ENCODE data around the gene DTYMK. TPM values are rescaled to one million over a fixed set of nuclear protein-coding genes. Genes with fewer than 3 reads are reported as not detected.

Gene DTYMK
- total and polyA plus RNA-seq, 2 of the 4 experiments (the other 2 are of a cell fraction) = 31.7 to 50.1 TPM

- peak; percentile 89 for ATAC-seq (ENCODE audit: low read depth)
- Histone ChIP-seq H4K5ac (ENCODE audit: low read depth, low read length) (no peak overlapping the region), H3K18ac (ENCODE audit: low read depth, low read length) (no peak overlapping the region), H2BK120ac (ENCODE audit: low read depth, low read length) (no peak overlapping the region), H3K9ac (ENCODE audit: low read depth, low read length) (peak overlapping the region; percentile 0; the same call in 1 of the 2 replicates), H4K20me1 (ENCODE audit: insufficient read depth, low read length) (peaks cover 16% of the 10 kb centered on the region), H3K56ac (ENCODE audit: extremely low read depth, insufficient read depth, low read length) (no peak overlapping the region), H2AK9ac (replicated peaks; ENCODE audit: low read depth, low read length, poor library complexity) (peak overlapping the region; percentile 85), H2AK5ac (ENCODE audit: low read depth, low read length) (peak overlapping the region; percentile 24; the same call in 1 of the 2 replicates), H4K8ac (ENCODE audit: low read depth in 2 of 2, low read length in 2 of 2) (no peak overlapping the region; a peak in 2 of 4 replicates), H3K4me2 (ENCODE audit: low read depth, low read length) (peak overlapping the region; percentile 82), H3K14ac (replicated peaks; ENCODE audit: low read depth, low read length) (peak overlapping the region; percentile 82), H3K4ac (ENCODE audit: low read depth, low read length) (no peak overlapping the region), H3K27ac (ENCODE audit: insufficient read depth, low read length) (peak overlapping the region; percentile 46; the same call in 1 of the 2 replicates), H3K4me1 (ENCODE audit: control insufficient read depth, insufficient read depth, low read length) (peaks cover 4% of the 10 kb centered on the region; the same call in 1 of the 2 replicates), H3K79me1 (ENCODE audit: low read depth in 1 of 2, low read length in 2 of 2) (peaks cover 9 to 28% of the 10 kb centered on the region in 2 experiments; a peak in 3 of 4 replicates), H3K9me3 (ENCODE audit: control insufficient read depth, insufficient read depth, low read length) (peaks cover 4% of the 10 kb centered on the region; the same call in 1 of the 2 replicates), H3K4me3 (ENCODE audit: insufficient read depth, low read depth, low read length) (peak overlapping the region; percentile 80), H3K9me1 (ENCODE audit: insufficient read depth, low read length) (peaks cover 7% of the 10 kb centered on the region; the same call in 1 of the 2 replicates), H3K27me3 (ENCODE audit: control insufficient read depth, insufficient read depth, low read length) (no peaks in the 10 kb centered on the region), H2BK20ac (ENCODE audit: low read depth, low read length) (no peak overlapping the region), H3K23ac (ENCODE audit: low read depth, low read length) (peak overlapping the region; percentile 64; the same call in 1 of the 2 replicates), H2BK5ac (ENCODE audit: low read depth, low read length, poor library complexity, severe bottlenecking) (peak overlapping the region; percentile 57), H4K91ac (ENCODE audit: insufficient read depth, low read depth, low read length) (no peak overlapping the region), H2BK15ac (ENCODE audit: low read depth, low read length) (no peak overlapping the region), H2AFZ (replicated peaks; ENCODE audit: low read length, poor library complexity) (peak overlapping the region; percentile 96), H3K36me3 (ENCODE audit: control insufficient read depth, insufficient read depth, low read length) (peaks cover 18% of the 10 kb centered on the region)
- ChIA-PET CTCF (interaction anchor here (0.6 to 0.9 kb wide), 4 partner anchors 11 to 231 kb away, joined by 3 to 5 read pairs (median 4); no protein-coding TSS in a partner anchor), POLR2A (ENCODE audit: unreplicated experiment) (no interaction called here)
- intact Hi-C loops (cut with micrococcal nuclease) (loop anchor here (1.0 to 10.0 kb wide), 2 partner anchors 37 to 172 kb away; no protein-coding TSS in a partner anchor), in situ Hi-C loops (cut with MboI; ENCODE audit: low sequenced_read_pairs) (no loop called here), dilution Hi-C loops (cut with HindIII; ENCODE audit: low sequenced_read_pairs, unreplicated experiment) (no loop called here)
- peak; percentile 75 for DNase-seq
- BruUV-seq (replicated peaks) = no TSS peak
- WGBS, 2 experiments (ENCODE audit: extremely low coverage in 2 of 2, insufficient read length in 1 of 2) = 0% methylated on average over 46 of the region's 98 CpGs; no CpG with 5 or more reads in 1 of the 2 experiments
- TF ChIP-seq SMC3 (IDR thresholded peaks at IDR 0.05; ENCODE audit: low read depth, low read length) (no peak), MAFK (IDR thresholded peaks at IDR 0.05; ENCODE audit: low read depth, low read length) (no peak), FOS (IDR thresholded peaks at IDR 0.05; ENCODE audit: low read depth, low read length) (no peak), NFE2L2 (IDR thresholded peaks at IDR 0.05; ENCODE audit: low read depth, low read length) (no peak), MXI1 (IDR thresholded peaks at IDR 0.05; ENCODE audit: borderline replicate concordance, low read depth, low read length) (no peak), BHLHE40 (IDR thresholded peaks at IDR 0.05; ENCODE audit: low read depth, low read length) (no peak), CEBPB (IDR thresholded peaks at IDR 0.05; ENCODE audit: low read depth, low read length) (no peak), CHD1 (IDR thresholded peaks at IDR 0.05; ENCODE audit: low read depth, low read length) (no peak), RFX5 (IDR thresholded peaks at IDR 0.05; ENCODE audit: low read depth, low read length) (no peak), RAD21 (IDR thresholded peaks at IDR 0.05; ENCODE audit: low read length) (no peak), CTCF (conservative IDR thresholded peaks at IDR 0.05; ENCODE audit: low read depth, low read length) (no peak; the same call in 1 of the 2 replicates)
- TF ChIP-seq, protein P1, sequence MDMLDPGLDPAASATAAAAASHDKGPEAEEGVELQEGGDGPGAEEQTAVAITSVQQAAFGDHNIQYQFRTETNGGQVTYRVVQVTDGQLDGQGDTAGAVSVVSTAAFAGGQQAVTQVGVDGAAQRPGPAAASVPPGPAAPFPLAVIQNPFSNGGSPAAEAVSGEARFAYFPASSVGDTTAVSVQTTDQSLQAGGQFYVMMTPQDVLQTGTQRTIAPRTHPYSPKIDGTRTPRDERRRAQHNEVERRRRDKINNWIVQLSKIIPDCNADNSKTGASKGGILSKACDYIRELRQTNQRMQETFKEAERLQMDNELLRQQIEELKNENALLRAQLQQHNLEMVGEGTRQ (IDR thresholded peaks at IDR 0.05; ENCODE audit: low read depth, low read length) = no peak
- TF ChIP-seq, protein P2, sequence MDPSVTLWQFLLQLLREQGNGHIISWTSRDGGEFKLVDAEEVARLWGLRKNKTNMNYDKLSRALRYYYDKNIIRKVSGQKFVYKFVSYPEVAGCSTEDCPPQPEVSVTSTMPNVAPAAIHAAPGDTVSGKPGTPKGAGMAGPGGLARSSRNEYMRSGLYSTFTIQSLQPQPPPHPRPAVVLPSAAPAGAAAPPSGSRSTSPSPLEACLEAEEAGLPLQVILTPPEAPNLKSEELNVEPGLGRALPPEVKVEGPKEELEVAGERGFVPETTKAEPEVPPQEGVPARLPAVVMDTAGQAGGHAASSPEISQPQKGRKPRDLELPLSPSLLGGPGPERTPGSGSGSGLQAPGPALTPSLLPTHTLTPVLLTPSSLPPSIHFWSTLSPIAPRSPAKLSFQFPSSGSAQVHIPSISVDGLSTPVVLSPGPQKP (IDR thresholded peaks at IDR 0.05; ENCODE audit: borderline replicate concordance, low read depth, low read length) = no peak
Observed at GRCh38 chr2:241702155-241703031, 15.8 kb upstream of the DTYMK start.
